DMS53 treated with DMSO at 0.1 percent for 48 hours (cell line): ENCODE measurements around the gene COL6A6.

Experiments used
- DNase-seq: peaks from one replicate; lab custom pipeline; 2025; ENCODE audit not compliant: unreplicated experiment; lab: John Stamatoyannopoulos, UW

The COL6A6 gene

GRCh38 chr3:130516645-130517512, at the start of gene COL6A6:
Gene COL6A6, plus strand, starts transcription at chr3:130517177. Its CDS starts 43,188 bp downstream, at chr3:130560365.
- no peak for DNase-seq

GRCh38 chr3:130468311-130468710, 48.7 kb upstream of the COL6A6 start:
- DNase-seq = no peak

DNA sequence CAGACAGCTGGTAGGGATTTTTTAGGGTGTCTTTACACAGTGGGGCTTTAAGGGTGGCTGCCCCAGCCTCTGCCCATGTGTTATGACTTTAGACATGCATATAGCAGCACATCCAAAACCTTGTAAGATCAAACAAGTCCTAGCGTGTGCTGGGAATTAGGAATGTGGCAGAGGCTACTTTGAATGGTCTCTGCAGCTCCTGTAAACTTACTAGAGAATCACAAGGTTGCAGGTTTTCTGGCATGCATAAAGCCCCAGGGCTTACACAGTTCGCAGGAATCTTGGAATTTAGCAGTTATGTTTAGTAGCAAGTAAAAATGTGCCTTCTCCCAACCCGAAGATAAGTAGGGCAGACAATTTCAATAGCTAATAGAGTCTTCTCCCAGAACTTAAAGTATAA, 46.9 kb upstream of the COL6A6 start:
- DNase-seq = no peak

DNA sequence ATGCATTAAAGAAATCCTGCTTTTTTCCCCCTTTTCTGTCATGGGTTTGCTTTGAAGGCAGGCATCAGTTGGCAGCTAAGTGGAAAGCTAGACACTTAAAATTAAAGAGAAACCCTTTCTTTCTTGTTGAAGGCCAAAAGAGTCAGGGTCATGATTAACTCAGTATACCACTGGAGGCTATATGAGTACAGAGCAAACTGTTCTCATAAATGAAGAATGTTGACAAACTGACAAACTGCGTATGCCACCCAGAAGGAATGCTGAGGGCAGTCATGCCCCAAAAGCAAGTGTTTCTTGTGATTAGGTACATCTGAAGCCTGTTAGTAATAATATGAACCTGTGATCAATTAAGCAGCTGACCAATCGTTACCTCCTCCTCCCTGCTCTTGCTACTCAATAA, 43.6 kb upstream of the COL6A6 start:
- DNase-seq = no peak

GRCh38 chr3:130480736-130481135, 36.2 kb upstream of the COL6A6 start:
- no peak for DNase-seq

GRCh38 chr3:130488288-130488687, 28.7 kb upstream of the COL6A6 start:
- no peak for DNase-seq

GRCh38 chr3:130488769-130489450, 28.1 kb upstream of the COL6A6 start:
- no peak for DNase-seq

- DNase-seq = no peak
These were observed 26.7 kb upstream of the COL6A6 start for GRCh38 chr3:130490241-130490640.

DNA sequence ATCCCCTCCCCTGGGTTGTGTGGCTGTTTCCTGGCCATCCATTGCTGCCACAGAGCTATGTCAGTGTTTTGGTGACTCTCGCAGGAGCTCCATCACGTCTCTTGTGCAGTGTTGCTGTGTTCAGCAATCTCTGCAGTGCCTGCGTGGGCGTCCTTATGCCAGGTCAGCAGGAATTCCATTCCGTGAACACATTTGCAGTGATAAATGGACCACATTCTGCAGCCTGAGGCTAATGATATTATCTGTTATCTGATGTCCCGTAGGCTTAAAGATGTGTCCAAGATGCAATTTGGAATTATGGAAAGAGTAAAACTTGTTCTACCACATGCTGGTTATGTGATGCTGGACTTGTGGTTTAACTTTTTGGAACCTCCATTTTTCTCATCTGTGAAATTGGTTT, 25.5 kb upstream of the COL6A6 start:
- DNase-seq = no peak

DNA sequence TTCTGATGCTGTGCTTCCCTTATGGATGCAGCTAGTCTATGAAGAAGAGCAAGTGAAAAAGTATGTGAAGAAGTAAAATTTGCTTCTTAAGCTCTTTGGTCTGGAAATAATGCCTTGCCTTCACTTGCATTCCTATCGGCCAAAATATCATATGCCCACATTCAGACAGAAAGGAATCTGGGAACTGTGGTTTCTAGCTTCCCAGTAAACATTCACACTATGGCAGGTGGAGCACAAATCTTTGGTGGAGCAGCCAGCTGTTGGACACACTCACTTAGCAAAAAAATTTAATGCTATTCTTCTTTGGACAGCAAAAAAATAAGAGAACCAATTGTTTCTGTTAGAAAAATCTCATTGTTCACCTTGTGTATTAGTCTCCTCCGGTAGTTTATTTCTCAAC, 12.3 kb upstream of the COL6A6 start:
- no peak for DNase-seq

GRCh38 chr3:130506031-130506430, 10.9 kb upstream of the COL6A6 start:
- DNase-seq = no peak

GRCh38 chr3:130507746-130508145, 9.2 kb upstream of the COL6A6 start:
- no peak for DNase-seq

- no peak for DNase-seq
These were observed 8.0 kb upstream of the COL6A6 start for GRCh38 chr3:130509008-130509407.

GRCh38 chr3:130514681-130515080, 2.3 kb upstream of the COL6A6 start:
- no peak for DNase-seq

DNA sequence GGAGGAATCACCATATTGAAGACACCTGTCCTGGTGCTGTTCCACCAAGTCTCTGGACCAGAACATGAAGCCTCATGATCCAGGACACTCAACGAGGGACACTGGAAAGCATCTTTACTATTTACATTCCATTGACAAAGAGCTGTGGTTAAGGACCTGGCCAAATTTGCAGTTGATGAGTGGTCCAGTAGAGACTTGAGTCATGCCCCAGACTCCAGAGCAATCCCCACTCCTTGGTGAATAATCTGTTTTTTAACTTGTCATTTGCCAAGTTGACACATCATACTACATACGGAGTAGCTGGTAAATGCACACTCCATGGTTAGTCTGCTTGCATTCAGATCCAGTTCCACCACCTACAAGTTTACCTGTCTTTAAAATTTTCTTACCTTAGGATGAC, 1.2 kb upstream of the COL6A6 start:
- DNase-seq = no peak

DNA sequence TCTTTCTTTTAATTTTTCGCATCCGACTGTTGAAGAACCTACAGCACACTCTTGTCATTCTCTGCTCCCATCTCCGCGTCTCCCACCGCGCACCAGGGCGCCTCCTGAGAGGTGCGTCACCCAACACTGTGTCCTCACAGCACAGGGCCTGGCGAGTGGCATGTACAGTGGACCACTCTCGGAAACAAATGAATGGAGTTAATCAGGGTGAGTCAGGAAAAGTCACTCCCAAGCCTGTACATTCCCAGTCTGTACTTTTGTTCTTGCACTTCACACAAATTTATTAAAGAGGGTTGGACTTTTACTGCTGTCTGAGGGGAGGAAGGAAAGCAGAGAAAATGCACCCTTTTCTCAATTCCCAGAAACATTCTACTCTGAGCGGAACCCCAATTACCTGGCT, 625 bp downstream of the COL6A6 start:
- DNase-seq = no peak

DNA sequence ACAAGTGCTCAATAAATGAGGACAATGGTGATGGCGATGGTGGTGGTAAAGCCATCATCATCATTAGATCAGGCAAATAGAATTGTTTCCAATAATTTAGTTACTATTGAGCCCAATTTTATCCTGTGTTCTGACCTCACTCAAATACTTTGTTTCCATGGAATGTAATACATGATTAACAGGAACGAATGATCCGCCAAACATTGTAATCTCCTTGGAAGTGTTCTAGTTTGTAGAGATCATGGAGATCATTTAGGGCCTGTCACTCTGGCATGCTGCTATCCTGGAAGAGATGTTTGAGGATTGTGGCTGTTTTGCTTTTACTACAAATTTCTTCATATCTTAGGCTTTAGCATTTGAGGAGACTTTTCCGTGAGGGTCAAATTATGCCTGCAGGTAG, 2.8 kb downstream of the COL6A6 start:
- DNase-seq = no peak

DNA sequence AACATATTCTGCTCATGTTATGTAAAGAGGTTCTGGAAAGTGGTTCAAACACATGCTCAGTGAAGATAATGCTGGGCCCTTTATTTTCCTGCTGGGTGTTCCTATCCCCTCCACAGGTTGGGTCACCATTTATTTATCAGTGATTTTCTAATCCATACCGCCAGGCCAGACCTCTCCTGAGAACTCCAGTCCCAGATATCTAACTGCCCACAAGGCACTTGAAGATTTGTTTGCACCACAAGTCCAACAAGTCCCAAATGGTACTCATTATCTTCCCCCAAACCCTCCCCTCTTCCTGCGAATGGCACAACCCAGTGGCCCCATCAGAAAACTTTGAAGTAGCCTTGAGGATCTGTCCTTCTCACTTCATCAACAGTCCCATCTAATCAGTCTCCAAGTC, 5.4 kb downstream of the COL6A6 start:
- DNase-seq = no peak

DNA sequence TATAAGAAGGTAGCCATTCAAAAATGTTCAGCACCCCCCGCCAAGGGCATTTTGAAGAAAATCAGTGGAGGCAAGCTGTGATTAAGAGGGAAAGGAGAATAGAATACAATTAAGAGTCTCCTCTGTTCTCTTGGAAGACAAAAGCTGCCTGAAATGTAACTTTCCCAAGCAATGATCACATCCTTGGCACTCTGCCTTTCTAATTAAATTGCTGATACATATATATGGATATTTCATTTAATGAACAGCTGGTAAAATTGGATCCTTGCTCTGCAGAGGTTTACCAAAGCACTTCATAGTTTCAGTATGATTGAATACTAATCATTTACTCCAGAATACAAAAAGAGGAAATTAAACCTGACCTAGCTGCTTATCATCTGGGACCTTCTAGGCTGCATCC, 10.4 kb downstream of the COL6A6 start:
- DNase-seq = no peak

DNA sequence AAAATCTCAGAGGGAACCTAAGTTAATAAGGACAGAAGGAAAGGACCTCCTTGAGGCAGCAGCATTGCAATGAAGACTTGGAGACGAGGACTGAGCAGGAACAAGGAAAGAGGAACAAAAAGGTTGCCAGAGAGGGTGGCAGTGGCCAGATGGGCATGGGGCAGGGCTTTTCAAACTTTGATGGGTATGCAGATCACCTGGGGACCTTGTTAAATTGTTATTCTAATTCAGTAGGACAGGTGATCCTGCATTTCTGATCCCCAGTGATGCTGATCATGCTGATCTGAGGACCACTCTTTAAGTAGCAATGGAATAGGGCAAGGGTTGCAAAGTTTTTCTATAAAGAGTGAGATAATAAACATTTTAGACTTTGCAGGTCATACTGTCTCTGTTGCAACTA, 11.1 kb downstream of the COL6A6 start:
- DNase-seq = no peak

DNA sequence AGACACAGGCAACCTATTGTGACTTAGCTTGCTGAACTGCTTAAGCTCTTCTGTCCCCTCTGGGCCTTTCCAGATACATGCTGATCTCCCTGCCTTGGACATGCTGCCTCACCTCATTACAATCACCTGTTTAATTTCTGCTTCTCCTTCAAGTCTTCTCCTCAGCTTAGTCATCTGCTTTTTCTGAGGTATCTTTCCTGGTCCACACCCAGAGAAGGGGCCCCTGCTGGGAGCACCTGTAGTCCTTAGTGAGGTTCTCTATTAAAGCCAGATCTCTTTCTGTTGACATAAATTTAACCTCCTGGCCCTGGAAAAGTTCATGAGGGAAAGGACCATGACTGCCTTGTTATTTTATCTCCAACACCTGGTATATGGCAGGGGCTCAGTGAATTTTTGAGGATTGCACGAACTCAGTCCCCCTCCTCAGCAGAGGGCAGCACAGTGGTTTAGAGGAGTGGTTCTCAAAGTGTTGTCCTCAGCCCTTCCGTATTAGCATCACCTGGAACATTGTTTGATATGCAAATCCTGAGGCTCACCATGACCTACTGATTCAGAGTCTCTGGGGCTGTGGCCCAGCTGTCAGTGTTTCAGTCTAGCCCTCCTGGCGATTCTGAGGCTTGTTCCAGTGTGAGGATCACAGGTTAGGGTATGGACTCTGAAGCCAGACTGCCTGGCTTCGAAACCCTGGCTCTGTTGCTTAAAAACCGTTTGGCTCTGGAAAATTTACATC, 12.7 kb downstream of the COL6A6 start:
- peak; percentile 54 for DNase-seq

DNA sequence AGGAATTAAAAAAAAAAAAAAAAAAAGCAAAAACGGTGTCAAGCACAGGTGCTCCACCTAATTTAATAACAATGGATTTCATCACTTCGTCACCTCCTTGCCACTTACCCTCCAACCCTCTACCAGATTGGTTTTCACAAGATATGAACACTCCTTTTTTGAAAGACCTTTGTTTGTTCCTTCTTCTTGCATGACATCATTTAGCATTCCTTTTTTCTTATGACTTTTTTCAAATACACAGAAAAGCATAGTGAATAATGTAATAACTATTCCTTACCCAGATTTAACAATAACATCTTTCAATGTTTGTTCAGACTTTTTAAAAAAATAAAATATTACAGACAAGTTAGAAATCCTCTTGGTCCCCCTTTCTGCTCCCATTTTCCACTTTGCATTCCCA, 16.3 kb downstream of the COL6A6 start:
- no peak for DNase-seq
